AG10803 (cell line): ENCODE measurements around the gene GPR61.

Experiments
- DNase-seq: peaks from one replicate; pipeline ENCODE4 v3.0.0; 2010; ENCODE audit warnings: low read depth
- H3K4me3 ChIP-seq: 2 replicates; pipeline ENCODE4 v1.5.1; 2011; ENCODE audit warnings: mild to moderate bottlenecking, low read length, control low read depth
- TF ChIP-seq, protein P1 (sequence below): conservative IDR thresholded peaks from 2 replicates; pipeline ENCODE4 v1.5.1; 2011; ENCODE audit warnings: mild to moderate bottlenecking, low read length, control low read depth, inconsistent platforms

Gene GPR61, protein sequence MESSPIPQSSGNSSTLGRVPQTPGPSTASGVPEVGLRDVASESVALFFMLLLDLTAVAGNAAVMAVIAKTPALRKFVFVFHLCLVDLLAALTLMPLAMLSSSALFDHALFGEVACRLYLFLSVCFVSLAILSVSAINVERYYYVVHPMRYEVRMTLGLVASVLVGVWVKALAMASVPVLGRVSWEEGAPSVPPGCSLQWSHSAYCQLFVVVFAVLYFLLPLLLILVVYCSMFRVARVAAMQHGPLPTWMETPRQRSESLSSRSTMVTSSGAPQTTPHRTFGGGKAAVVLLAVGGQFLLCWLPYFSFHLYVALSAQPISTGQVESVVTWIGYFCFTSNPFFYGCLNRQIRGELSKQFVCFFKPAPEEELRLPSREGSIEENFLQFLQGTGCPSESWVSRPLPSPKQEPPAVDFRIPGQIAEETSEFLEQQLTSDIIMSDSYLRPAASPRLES

DNA sequence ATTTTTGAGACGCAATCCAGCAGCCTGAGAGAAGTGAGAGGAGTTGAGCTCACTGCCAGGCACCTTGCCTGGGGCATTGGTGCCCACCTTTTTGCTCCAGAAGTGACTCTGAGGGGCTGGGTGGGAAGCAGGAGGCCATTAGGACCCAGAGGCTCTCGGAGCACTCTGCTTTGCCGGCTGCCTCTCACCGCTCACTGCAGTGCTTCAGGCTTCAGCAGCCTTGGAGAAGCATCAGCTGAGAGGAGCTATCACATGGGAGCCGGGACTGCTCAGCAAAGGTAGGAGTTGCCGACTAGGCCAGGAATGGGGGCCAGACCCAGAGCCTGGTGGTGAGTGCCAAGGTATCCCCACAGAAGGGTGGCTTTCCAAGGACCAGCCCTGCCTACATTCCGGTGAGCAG, at the start of gene GPR61:
Gene GPR61, plus strand, starts transcription at position 197 of the 400 bp plus-strand sequence. CDS start 3,151 bp downstream, outside the sequence.
- TF ChIP-seq, protein P1, sequence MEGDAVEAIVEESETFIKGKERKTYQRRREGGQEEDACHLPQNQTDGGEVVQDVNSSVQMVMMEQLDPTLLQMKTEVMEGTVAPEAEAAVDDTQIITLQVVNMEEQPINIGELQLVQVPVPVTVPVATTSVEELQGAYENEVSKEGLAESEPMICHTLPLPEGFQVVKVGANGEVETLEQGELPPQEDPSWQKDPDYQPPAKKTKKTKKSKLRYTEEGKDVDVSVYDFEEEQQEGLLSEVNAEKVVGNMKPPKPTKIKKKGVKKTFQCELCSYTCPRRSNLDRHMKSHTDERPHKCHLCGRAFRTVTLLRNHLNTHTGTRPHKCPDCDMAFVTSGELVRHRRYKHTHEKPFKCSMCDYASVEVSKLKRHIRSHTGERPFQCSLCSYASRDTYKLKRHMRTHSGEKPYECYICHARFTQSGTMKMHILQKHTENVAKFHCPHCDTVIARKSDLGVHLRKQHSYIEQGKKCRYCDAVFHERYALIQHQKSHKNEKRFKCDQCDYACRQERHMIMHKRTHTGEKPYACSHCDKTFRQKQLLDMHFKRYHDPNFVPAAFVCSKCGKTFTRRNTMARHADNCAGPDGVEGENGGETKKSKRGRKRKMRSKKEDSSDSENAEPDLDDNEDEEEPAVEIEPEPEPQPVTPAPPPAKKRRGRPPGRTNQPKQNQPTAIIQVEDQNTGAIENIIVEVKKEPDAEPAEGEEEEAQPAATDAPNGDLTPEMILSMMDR: no peak
- no peak within 1 kb of the TSS for H3K4me3 ChIP-seq
- no peak for DNase-seq

DNA sequence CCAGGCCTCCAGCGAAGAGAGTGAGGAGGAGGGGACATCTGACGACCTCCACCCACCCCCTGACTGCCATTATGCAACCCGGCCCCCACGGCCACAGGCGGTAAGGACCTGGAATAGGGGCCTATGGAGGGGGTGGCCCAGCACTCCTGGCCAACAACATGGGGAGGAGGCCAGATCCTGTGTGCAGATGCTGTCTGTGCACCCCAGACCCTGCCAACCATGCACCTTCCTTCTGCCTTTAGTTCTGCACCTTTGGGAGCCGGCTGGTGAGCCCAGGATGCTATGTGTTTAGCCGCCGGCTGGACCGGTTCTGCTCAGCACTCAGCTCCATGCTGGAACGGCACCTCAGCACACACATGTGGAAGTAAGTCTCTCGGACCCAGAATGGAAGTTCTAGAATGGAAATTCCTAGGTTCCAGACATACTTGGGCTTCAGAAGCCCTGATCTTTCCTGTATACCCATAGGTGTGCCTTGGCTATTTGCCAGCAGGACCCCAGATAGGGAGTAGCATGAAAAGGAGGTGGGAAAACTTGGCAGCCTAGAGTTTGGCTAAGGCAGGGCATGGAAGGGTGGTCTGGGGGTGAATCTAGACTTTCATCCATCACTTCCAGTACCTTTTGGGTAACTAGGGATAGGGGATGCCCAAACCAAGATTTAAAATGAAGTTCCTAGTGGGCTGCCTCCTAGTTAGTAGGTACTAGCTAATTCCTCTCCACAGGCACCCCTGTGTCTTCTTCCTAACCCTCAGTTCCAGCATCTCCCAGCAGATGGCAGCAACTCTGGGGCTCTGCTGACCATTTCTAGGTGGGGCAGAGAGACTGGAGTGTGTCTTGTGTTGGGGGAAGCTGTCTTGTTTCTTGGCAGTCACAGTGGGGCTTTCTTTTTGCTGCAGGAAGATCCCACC, 49.4 kb upstream of the GPR61 start:
- DNase-seq: peak; percentile 69

DNA sequence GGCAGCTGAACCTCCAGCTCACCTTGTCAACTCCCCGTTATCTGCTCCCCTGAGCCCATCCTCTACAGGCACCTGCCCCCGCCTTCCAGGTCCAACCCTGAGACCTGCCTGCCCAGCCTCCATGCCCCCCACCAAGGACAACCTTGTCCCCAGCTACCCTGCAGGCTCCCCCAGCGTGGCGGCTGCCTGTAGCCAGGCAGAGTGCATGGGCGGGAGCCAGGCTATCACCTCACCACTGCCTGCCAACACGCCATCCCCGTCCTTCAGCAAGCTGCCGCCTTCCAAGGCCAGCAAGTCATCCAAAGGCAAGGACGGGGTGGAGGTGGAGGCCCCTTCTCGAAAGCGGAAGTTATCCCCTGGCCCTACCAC, 48.8 kb upstream of the GPR61 start:
- no peak overlapping the region for H3K4me3 ChIP-seq
- DNase-seq: no peak
- TF ChIP-seq, protein P1: no peak

More for the DNA sequence above, 49.4 kb upstream of the GPR61 start:
- TF ChIP-seq, protein P1: peak; percentile 94
- no peak overlapping the region for H3K4me3 ChIP-seq

DNA sequence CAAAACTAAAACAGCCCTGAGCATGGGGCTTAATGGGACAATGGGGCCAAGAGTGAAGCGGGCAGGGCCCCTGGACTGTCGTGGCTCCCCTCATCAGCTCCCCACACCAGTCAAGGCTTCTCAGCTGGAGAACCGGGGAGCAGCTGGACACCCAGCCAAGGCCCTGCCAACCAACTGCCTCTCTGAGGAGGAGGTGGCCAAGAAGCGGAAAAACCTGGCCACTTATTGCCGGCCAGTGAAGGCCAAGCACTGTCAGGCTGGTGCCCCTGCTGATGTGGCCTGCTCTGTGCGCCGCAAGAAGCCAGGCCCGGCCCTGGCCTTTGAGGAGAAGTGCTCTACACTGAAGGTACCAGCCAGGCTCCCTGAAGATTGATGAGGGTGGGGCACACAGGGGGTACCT, 48.3 kb upstream of the GPR61 start:
- no peak for DNase-seq
- TF ChIP-seq, protein P1: no peak
- H3K4me3 ChIP-seq: no peak overlapping the region

DNA sequence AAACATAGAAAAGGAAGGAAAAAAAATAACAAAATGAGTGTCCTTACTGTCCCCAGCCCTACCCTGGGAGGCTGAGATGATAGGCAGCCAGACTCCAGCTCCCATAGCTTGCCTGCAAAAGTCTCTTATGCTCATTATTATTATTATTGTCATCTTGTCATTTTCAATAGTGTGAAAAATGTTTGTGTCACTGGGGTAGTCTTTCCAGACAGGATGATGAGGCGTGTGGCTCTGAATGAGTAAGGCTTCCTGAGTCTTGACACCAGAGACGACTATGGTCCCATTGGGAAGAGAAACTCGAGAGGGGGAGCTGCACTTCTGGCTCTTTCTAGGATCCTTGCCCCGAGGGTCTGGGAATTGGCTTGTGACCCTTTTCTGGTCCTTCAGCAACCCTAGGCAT, 46.9 kb upstream of the GPR61 start:
- DNase-seq: no peak
- H3K4me3 ChIP-seq: no peak overlapping the region
- TF ChIP-seq, protein P1: no peak

DNA sequence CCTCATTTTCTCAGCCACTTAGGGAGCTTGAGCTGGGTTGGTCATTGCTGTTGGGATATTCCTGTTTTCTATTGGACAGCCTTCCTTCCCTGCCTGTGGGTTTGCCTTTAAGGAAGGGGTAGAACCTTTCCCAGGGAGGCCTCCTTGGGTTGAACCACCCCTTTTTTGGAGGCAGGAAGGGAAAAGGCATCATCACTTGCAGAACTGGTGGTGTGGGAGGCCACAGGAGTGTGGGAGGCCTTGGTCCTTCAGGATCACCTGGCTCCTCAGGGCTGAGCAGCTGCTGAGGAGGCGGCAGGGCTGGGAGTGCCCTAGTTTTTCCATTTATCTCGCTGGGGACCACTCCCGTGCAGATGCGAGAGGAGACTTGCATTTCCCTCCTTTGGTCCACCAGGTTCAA, 46.4 kb upstream of the GPR61 start:
- DNase-seq: no peak
- TF ChIP-seq, protein P1: no peak
- H3K4me3 ChIP-seq: no peak overlapping the region; the same call in 1 of the 2 replicates
